Adrenal gland (tissue), 12 donors: ENCODE results near the gene TTLL12. TPM values are rescaled to one million over a fixed set of nuclear protein-coding genes. Genes with fewer than 3 reads are reported as not detected.

ENCODE experiments used
- DNase-seq, 7 donors: peaks; one replicate each; pipeline ENCODE4 v3.0.0-alpha.2; 2019 to 2020
- H3K27ac ChIP-seq, 5 donors: fragments of 200-600 bp; sonication (generic) in 4 of 5; 1 replicate in 3 of 5; 2 replicates in 2 of 5; pipeline versions ENCODE4 v1.5.1 to v1.8.0; 2016 to 2020; ENCODE audit warnings: mild to moderate bottlenecking in 1 of 5
- H3K27me3 ChIP-seq: fragments of 200-600 bp; 2 replicates; pipeline ENCODE4 v1.8.0; 2021
- H3K36me3 ChIP-seq, 2 donors: fragments of 200-600 bp; replicated peaks in 1 of 2; 1 replicate in 1 of 2; 2 replicates in 1 of 2; pipeline versions ENCODE4 v1.5.1 to v1.8.0; 2018 to 2022
- H3K4me1 ChIP-seq, 2 donors: fragments of 200-600 bp; replicated peaks in 1 of 2; 1 replicate in 1 of 2; 2 replicates in 1 of 2; pipeline versions ENCODE4 v1.5.1 to v1.8.0; 2018 to 2021
- H3K4me3 ChIP-seq, 4 donors: fragments of 200-600 bp; sonication (generic) in 3 of 4; one replicate each; pipeline ENCODE4 v1.5.1; 2016 to 2018
- H3K9me3 ChIP-seq, 3 donors: fragments of 200-600 bp; sonication (generic) in 1 of 3; replicated peaks in 1 of 3; 1 replicate in 2 of 3; 2 replicates in 1 of 3; pipeline versions ENCODE4 v1.5.1 to v1.8.0; 2016 to 2021
- POLR2A ChIP-seq, 2 donors: fragments of 450-650 bp; IDR thresholded peaks; one replicate each; pipeline ENCODE4 v1.6.1; 2017; ENCODE audit warnings: antibody characterized with exemption in 2 of 2, mild to moderate bottlenecking in 2 of 2, moderate library complexity in 1 of 2
- WGBS, 4 donors: extraction: QIAGEN DNeasy Blood & Tissue Kit in 2 of 4; methylation state at CpG; one replicate each; pipeline versions ENCODE4 v1.1.5 to v1.1.7; 2013 to 2017; 5-methylcytosine and 5-hydroxymethylcytosine counted together
- intact Hi-C, 2 donors: fragments of 100-400 bp; cut with DNase I; formaldehyde crosslinking; loops; one replicate each; pipeline versions ENCODE4 v1.14.1 to v1.15.0; 2022 to 2023
- polyA plus RNA-seq, 3 donors: library from polyadenylated mRNA; stranded (reverse); fragments of 200-250 nt in 2 of 3; fragments of 350-450 nt in 1 of 3; fragmentation: Illumina TruSeq in 1 of 3; extraction: RNeasy Lipid Tissue Mini Kit (QIAGEN cat#74804) in 1 of 3; gene quantifications; one replicate each; pipeline ENCODE4 v1.2.3, GENCODE V29; 2013 to 2014
- total RNA-seq, 9 donors: library from RNA; depleted of rRNA in 4 of 9; stranded (reverse); fragments of >200 nt in 4 of 9; fragments of 120-200 nt in 1 of 9; fragmentation: NEBNext Ultra II Directional in 1 of 9; extraction: Animal tissue kit (Norgen Biotek cat#: 25700) in 1 of 9; gene quantifications; one replicate each; pipeline versions ENCODE4 v1.1.0 to v1.2.4, GENCODE V29; 2013 to 2023
- TF ChIP-seq, protein P1 (sequence below), 6 experiments: fragments of 450-650 bp in 4 of 6; fragments of 200-600 bp in 2 of 6; sonication (generic) in 1 of 6; IDR thresholded peaks; 1 replicate in 5 of 6; 2 replicates in 1 of 6; pipeline versions ENCODE4 v1.5.1 to v1.8.0; 2016 to 2021; ENCODE audit warnings: antibody characterized with exemption in 6 of 6, mild to moderate bottlenecking in 2 of 6, moderate library complexity in 1 of 6
- donor health status: healthy with polysubstance abuse.
- donor health status: Bipolar disorder and iron deficiency.
- donor health status: DM: yes; HTN: yes; CAD: no.
- donor health status: DM: no; HTN: no; CAD: no.
- donor health status: DM: no; HTN: no; CAD: no.
- donor health status: DM: yes; HTN: yes; CAD: no.

The TTLL12 gene
- total and polyA plus RNA-seq, 12 donors: 22.6 to 85.2 (median 59.2) TPM

DNA sequence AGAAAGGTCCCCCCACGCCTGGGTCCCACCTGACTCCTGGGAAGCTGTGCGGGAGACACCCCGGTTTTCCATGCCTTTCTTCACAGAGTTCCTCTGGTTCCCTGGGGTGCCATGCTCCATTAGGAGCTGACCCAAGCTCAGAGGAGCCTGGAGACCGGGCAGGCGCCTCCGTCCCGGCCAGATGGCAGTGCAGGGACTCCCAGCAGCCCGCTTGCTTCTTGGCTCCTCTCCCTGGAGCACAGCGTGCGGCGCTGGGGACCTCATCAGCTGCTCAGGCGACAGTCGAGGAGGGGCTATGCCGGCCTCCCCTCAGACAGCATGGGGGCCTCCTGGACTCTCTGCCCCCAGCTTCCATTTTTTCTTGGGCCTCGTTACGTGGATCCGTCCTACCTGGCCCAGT, 13.1 kb upstream of the TTLL12 start:
- intact Hi-C loops: no loop called here
- Histone ChIP-seq H3K4me1 (peaks cover 6 to 16% of the 10 kb centered on the region in 2 donors), H3K27ac (no peak overlapping the region), H3K36me3 (no peaks in the 10 kb centered on the region), H3K4me3 (no peak overlapping the region), H3K9me3 (no peaks in the 10 kb centered on the region), H3K27me3 (no peaks in the 10 kb centered on the region)
- TF ChIP-seq, protein P1, sequence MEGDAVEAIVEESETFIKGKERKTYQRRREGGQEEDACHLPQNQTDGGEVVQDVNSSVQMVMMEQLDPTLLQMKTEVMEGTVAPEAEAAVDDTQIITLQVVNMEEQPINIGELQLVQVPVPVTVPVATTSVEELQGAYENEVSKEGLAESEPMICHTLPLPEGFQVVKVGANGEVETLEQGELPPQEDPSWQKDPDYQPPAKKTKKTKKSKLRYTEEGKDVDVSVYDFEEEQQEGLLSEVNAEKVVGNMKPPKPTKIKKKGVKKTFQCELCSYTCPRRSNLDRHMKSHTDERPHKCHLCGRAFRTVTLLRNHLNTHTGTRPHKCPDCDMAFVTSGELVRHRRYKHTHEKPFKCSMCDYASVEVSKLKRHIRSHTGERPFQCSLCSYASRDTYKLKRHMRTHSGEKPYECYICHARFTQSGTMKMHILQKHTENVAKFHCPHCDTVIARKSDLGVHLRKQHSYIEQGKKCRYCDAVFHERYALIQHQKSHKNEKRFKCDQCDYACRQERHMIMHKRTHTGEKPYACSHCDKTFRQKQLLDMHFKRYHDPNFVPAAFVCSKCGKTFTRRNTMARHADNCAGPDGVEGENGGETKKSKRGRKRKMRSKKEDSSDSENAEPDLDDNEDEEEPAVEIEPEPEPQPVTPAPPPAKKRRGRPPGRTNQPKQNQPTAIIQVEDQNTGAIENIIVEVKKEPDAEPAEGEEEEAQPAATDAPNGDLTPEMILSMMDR (IDR thresholded peaks at IDR 0.05): no peak
- no peak for TF ChIP-seq POLR2A (IDR thresholded peaks at IDR 0.05)
- DNase-seq: no peak
- WGBS, 4 donors: 86 to 91% (median 88%) methylated on average over 13 to 17 of the region's 17 CpGs

DNA sequence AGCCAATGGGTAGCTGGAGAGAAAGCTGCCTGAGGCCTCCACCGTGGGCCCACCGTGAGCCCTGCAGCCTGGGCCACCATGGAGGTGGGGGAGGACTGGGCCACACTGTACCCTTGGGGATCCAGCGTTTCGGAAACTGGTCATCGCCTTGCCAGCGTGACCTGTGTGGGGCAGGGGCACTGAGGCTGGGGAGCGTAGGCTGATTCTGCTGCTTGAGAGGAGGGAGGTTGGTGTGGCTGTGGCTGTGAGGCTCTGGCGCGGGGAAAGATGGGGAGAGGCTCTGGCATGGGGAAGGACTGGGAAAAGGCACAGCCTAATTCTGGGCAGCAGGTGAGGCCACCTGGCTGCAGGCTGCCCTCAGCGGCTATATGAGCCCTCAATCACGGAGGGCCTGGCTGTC, 12.6 kb upstream of the TTLL12 start:
- no peak for DNase-seq
- Histone ChIP-seq H3K27ac (peak overlapping the region in 2 of 5 donors; percentile 36 to 51), H3K4me1 (peaks cover 6 to 16% of the 10 kb centered on the region in 2 donors), H3K36me3 (no peaks in the 10 kb centered on the region), H3K27me3 (no peaks in the 10 kb centered on the region), H3K4me3 (no peak overlapping the region), H3K9me3 (no peaks in the 10 kb centered on the region)
- intact Hi-C loops: no loop called here
- WGBS, 4 donors: 79 to 86% (median 83%) methylated on average over 8 to 11 of the region's 11 CpGs
- no peak for TF ChIP-seq POLR2A (IDR thresholded peaks at IDR 0.05)
- TF ChIP-seq, protein P1 (IDR thresholded peaks at IDR 0.05): no peak

GRCh38 chr22:43198936-43199335, 12.0 kb upstream of the TTLL12 start:
- H3K27ac ChIP-seq: peak overlapping the region in 2 of 5 donors; percentile 36 to 51
- TF ChIP-seq, protein P1 (IDR thresholded peaks at IDR 0.05): no peak
- no peak for TF ChIP-seq POLR2A (IDR thresholded peaks at IDR 0.05)
- no peaks in the 10 kb centered on the region for H3K9me3 ChIP-seq
- 52 to 69% (median 61%) methylated on average over 7 to 9 of the region's 9 CpGs for WGBS, 4 donors
- H3K4me3 ChIP-seq: no peak overlapping the region
- DNase-seq: no peak
- no peaks in the 10 kb centered on the region for H3K27me3 ChIP-seq
- intact Hi-C loops: no loop called here
- H3K36me3 ChIP-seq: no peaks in the 10 kb centered on the region
- H3K4me1 ChIP-seq: peaks cover 6 to 16% of the 10 kb centered on the region in 2 donors

DNA sequence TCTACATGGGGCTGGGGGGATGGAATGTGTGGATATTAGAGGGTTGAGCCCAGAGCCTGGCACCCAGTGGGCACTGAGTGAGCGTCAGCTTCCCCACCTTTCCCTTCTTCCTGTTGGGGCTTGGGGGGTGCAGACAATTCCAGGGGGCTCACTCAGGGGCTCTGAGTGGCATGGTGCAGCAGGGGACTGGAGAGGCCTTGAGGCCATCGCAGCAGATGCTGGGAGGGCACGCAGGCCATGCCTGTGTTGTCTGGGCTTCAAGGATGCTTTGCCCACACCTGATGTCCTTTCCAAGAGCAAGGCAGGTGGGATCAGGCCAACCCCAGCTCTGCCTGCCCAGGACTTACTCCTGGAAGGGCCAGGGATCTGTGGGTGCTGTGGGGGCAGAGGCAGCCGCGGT, 11.2 kb upstream of the TTLL12 start:
- H3K27me3 ChIP-seq: no peaks in the 10 kb centered on the region
- no peak for TF ChIP-seq POLR2A (IDR thresholded peaks at IDR 0.05)
- TF ChIP-seq, protein P1 (IDR thresholded peaks at IDR 0.05): no peak
- peaks cover 6 to 16% of the 10 kb centered on the region in 2 donors for H3K4me1 ChIP-seq
- intact Hi-C loops: no loop called here
- no peak overlapping the region for H3K27ac ChIP-seq
- no peak overlapping the region for H3K4me3 ChIP-seq
- H3K9me3 ChIP-seq: no peaks in the 10 kb centered on the region
- 62 to 74% (median 71%) methylated on average over 3 to 5 of the region's 5 CpGs for WGBS, 4 donors
- DNase-seq: no peak
- no peaks in the 10 kb centered on the region for H3K36me3 ChIP-seq
